Sigmoid colon (tissue), 4 donors: ENCODE results near the gene TTC27.

Source experiments
- EP300 ChIP-seq, 4 donors: sonication (generic); formaldehyde crosslinking; IDR thresholded peaks; one replicate each; pipeline ENCODE4 v1.6.1; 2017; ENCODE audit warnings: antibody characterized with exemption in 4 of 4
- POLR2A ChIP-seq, 2 donors: fragments of 450-650 bp; IDR thresholded peaks; one replicate each; pipeline ENCODE4 v1.6.1; 2016; ENCODE audit warnings: antibody characterized with exemption in 2 of 2, mild to moderate bottlenecking in 2 of 2, moderate library complexity in 2 of 2
- POLR2AphosphoS5 ChIP-seq, 4 donors: sonication (generic); formaldehyde crosslinking; IDR thresholded peaks; one replicate each; pipeline ENCODE4 v1.6.1; 2017; ENCODE audit warnings: antibody characterized with exemption in 4 of 4
- TF ChIP-seq, protein P1 (sequence below), 4 experiments: fragments of 450-650 bp in 3 of 4; fragments of 200-600 bp in 1 of 4; IDR thresholded peaks; one replicate each; pipeline ENCODE4 v1.5.1; 2016 to 2019; ENCODE audit warnings: antibody characterized with exemption in 4 of 4, mild to moderate bottlenecking in 3 of 4, moderate library complexity in 2 of 4

DNA sequence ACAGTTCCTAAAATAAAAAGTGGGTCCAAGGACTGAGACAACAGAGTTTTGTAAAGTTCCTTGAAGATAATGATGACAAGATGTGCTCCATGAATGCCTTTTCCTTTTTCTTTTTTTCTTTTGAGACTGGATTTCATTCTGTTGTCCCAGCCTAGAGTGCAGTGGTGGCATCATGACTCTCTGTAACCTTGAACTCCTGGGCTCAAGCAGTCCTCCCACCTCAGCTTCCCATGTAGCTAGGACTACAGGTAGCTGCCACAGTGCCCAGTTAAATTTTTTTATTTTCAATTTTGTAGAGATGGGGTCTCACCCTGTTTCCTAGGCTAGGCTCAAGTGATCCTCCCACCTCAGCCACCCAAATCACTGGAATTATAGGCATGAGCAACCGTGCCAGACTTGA lies 16.1 kb upstream of the TTC27 start:
- TF ChIP-seq, protein P1, sequence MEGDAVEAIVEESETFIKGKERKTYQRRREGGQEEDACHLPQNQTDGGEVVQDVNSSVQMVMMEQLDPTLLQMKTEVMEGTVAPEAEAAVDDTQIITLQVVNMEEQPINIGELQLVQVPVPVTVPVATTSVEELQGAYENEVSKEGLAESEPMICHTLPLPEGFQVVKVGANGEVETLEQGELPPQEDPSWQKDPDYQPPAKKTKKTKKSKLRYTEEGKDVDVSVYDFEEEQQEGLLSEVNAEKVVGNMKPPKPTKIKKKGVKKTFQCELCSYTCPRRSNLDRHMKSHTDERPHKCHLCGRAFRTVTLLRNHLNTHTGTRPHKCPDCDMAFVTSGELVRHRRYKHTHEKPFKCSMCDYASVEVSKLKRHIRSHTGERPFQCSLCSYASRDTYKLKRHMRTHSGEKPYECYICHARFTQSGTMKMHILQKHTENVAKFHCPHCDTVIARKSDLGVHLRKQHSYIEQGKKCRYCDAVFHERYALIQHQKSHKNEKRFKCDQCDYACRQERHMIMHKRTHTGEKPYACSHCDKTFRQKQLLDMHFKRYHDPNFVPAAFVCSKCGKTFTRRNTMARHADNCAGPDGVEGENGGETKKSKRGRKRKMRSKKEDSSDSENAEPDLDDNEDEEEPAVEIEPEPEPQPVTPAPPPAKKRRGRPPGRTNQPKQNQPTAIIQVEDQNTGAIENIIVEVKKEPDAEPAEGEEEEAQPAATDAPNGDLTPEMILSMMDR (IDR thresholded peaks at IDR 0.05): no peak
- TF ChIP-seq POLR2A (IDR thresholded peaks at IDR 0.05) (no peak), POLR2AphosphoS5 (IDR thresholded peaks at IDR 0.05) (no peak), EP300 (IDR thresholded peaks at IDR 0.05) (no peak)
